ENCODE measurements around the gene CASKIN1.

GRCh38 chr16:2233046-2233775, 36.8 kb upstream of the CASKIN1 start:
- TF ChIP-seq CTCF (IDR thresholded peaks at IDR 0.05) (no peak), POLR2A (IDR thresholded peaks at IDR 0.05) (no peak)
